HG03439 (cell line): ENCODE results near the gene KANSL1L.
"Not testable (repeated sequence)": the region's sequence is repeated elsewhere in the genome, so short reads cannot be mapped to it uniquely, and the experiment has no call there.

ENCODE experiments used
- ATAC-seq: cut with Tn5 transposase; IDR thresholded peaks from one replicate; pipeline ENCODE4 v1.9.1; 2021; ENCODE audit warnings: mild to moderate bottlenecking, moderate library complexity; ENCODE audit not compliant: unreplicated experiment

Gene KANSL1L

DNA sequence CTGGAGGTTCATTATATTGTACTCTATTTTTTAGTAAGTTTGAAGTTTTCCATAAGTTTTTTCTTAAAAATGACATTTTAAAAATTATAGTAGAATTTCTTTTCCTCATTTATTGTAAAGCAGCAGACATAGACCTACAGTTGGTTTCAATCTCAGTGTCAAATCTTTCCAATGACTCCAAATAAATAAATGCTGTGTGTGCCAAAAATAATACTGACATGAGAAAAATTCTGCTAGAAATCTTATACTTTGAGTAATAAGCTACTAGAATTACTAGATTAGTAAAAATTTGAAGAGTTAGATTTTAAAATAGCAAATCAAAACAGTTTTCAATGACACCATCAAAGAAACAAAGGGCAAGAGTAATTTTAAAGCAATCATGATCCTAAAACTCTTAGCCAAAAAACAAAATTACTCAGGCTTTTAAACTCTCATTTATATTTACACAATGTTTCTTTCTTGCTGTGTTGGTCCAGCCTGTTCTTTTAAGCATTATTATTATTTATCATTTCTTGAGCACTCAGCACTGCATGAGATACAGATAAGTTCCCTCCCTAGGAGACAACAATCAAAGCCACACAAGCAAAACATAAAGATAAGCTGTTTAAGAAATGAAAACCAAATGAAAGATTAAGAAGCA is 8.3 kb upstream of the KANSL1L start:
- ATAC-seq, result no peak

DNA sequence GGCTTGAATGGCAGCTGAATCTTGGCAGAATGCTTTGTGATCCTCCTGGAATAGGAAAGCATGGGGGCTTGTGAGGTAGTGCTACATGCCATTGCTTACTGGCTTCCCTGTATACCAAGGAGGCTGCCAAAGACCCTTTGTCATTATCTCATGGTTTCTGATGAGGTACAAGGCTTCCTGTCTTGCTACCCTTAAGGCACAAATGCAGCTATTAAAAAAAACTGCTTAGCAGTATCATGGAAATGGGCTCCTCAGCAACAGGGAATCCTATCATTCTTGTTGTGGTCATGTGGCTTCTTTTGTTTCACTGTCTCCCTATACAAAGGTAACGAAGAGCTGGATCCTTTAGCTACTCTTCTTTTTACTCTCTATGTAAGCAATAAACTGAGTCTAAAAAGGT is 6.6 kb upstream of the KANSL1L start:
- ATAC-seq, result no peak

DNA sequence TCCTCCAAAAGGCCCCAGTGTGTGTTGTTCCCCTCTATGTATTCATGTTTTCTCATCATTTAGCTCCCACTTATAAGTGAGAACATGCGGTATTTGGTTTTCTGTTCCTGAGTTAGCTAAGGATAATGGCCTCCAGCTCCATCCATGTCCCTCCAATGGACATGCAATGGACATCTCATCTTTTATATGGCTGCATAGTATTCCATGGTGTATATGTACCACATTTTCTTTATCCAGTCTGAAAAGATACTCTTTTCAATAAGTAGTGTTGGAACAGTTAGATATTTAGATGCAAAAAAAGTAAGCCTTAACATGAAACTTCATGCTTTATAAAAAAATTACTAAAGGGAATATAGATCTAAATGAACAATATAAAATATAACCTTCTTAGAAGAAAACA is 5.9 kb upstream of the KANSL1L start:
- not testable (repeated sequence) for ATAC-seq

DNA sequence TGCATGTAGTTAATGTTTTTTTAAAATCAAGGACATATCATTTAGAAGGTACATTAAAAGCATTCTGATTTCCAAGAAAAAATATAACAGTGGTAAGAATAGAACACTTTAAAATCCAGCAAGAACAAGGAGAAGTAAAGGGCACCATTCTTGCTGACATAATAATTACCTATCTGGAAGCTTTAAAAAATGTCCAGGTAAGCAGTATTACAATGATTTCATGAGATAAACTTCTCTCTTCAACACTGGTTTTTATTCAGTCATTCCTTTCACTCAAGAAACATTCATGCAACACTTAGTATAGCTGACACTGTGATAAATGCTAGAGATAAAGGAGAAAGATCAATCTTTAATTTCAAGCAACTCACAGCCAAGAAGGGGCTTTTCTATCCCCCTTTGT is 2.9 kb upstream of the KANSL1L start:
- no peak for ATAC-seq

DNA sequence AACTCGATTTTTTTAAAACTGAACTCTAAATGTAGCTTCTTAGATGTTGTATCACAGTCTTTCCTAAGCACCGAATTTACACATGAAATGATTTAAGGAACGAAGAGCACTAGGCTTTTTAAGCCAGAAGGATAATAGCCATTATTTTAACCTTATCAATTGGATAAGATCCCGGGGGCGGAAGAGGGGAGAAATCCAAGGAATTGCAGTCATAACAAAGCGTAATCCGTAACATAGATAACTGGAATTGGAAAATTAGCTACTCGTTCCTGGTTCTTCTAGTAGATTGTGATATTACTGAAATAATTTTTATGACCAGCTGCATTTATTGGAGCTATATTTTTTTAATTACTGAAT is 988 bp upstream of the KANSL1L start:
- no peak for ATAC-seq

- peak; percentile 83 for ATAC-seq
Measured at GRCh38 chr2:210170446-210171303, 534 bp downstream of the KANSL1L start.

DNA sequence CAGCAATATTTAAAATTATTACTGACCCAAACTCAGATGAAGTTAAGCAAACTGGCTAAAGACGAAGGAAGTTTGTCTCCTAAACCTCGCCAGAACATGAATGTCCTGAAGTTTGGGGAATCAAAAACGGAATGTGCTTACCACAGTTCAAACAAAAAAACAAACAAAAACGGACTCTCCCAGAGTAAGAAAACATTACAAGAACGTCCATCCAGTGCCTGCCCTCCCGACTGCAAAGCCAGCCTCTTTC is 1.1 kb downstream of the KANSL1L start:
- ATAC-seq, result no peak

GRCh38 chr2:210169516-210170195 is 1.6 kb downstream of the KANSL1L start:
- no peak for ATAC-seq

DNA sequence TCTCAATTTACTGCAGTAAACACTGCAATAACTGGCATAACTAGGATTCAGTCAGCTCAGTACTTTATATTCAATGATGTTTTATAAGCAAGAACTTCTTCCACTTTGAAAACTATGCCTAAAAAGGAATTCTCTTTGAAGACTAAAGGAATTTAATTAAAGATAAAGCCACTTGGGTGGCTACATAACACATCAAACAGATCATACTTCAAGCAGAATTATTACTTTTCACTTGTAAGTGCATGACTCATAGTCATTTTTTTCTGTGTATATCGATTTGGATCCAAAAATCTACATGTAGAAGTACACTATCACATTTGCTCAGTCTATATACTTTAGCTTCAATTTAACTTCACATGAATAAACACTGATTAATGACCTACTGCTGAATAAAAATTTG is 4.0 kb downstream of the KANSL1L start:
- ATAC-seq, result no peak

DNA sequence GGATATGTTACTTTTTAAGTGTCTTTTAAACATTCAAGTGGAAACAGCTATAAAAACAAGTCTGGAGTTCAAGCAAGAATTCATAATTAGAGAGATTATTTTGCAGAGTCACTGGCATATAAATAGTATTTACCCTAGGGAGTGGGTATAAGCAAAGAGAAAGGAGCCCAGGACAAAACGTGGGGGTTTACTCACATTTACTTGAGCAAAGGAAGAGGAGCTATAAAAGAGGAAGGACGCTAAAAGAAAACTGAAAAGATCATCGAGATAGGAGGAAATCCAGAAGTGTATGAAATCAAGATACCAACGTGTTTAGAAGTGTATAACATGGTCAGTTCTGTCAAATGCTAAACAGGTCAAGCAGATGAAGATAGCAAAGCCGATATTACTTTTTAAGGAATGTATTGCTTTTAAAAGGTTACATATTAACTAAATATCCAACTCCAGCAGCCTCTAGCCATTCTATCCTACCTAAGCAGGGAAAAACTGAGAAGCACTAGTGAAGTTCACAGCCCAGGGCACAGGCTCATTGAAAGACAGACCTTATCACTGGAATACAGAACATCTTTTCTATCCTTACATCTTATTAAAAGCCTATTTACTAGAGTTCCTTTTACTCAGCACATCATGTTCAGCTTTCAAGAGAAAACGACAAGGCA is 8.6 kb downstream of the KANSL1L start:
- no peak for ATAC-seq

DNA sequence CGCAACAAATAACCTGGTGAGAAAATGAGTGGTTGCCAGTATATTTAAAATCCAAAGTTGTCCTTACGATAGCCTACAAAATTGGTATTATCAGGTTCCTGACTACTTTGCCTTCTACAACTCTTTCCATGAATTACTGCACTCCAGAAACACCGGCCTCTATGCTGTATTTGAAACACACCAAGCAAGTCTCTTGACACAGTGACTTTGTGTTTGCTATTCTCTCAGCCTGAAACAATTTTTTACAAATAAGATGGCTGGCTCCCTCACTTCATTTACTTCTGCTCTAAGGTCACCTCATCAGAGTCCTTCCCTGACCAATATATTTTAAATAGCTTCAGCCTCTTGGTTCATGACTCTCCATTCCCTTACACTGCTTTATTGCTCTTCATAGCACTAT is 12.2 kb downstream of the KANSL1L start:
- no peak for ATAC-seq

- no peak for ATAC-seq
Measured at GRCh38 chr2:210158236-210158635, 13.0 kb downstream of the KANSL1L start.

- no peak for ATAC-seq
Measured at GRCh38 chr2:210157526-210157925, 13.7 kb downstream of the KANSL1L start.

- no peak for ATAC-seq
Measured at GRCh38 chr2:210147614-210148013, 23.6 kb downstream of the KANSL1L start.

DNA sequence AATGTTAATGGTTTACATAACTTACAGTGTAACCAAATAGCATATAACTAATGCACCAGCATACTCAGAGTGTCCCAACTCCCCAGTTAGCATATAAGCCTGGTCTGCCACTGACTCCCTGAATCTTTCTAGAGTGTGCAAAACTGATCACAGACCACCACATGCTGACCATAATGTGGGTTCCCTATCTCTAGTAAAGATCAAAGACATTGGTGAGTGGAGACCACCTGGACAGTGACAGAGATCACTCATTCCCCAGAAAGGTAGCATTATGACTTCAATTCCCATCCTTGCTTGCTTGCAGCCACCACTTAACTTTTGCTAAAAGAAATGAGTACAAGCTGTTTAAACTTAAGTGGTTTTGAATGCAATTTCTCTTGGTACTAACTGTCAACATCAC is 39.0 kb downstream of the KANSL1L start:
- no peak for ATAC-seq

DNA sequence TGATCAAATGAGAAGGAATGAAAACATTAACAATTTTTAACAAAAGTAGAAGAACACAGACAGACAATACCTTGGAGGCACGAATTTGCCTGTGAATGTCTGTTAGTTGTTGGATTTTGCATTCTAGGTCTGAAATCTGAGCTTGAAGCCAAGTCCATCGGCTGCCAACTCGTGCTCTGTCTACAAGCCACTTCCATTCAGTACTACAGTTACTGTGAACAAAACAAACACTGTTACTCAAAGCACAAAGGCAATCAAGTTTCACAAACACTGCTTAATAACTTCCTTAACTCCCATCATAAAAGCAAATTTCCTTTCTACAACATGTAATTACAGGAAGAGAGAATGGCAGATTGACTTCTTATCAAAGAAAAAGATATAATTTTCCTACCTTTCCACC is 42.2 kb downstream of the KANSL1L start:
- ATAC-seq, result no peak

- no peak for ATAC-seq
Measured at GRCh38 chr2:210113614-210114235, 57.5 kb downstream of the KANSL1L start.

DNA sequence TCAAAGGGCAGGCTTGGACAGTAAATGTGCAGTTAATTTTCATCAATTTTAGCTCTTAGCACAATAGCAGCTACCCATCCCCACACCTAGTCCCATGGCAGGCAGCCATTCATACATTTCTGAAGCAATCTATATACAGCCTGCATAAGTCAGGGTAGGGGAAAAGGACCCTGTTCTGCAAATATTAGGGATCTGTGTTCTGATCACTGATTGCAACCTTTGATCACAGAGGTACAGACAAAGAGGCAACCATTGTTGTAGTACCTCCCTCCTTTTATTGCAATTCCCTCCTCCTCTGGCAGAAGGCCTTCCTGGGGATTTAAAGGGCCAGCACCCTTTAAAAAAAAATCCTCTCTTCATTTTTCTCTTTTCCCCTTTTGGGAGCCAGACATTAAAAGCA is 58.3 kb downstream of the KANSL1L start:
- ATAC-seq, result no peak

DNA sequence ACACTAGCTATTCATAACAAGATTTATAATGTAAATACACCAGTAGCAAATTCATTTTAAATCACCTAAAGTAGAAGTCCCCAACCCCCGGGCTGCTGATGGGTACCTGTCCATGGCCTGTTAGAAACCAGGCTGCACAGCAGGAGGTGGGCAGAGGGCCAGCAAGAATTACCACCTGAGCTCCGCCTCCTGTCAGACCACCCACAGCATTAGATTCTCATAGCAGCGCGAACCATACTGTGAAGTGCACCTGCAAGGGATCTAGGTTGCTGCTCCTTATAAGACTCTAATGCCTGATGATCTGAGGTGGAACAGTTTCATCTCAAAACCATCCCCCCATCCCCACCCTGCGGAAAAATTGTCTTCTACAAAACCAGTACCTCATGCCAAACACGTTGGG is 71.3 kb downstream of the KANSL1L start:
- no peak for ATAC-seq

DNA sequence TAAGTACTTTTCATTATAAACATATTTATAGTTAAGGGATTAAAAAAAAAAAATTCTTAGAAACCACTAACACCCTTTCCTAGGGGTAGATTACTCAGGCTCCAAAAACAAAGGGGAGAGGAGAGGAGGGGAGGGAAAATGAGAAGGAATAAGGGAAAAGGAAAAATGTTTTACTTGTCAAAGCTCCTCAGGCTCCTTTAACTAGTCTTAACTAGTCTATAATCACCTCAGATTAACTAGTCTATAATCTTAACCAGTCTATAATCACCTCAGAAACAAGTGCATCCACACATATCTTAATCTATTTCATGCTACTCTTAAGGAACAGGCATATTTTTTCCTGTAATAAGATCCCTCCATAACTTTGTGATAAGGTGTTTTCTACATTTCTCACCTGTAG is 76.4 kb downstream of the KANSL1L start:
- no peak for ATAC-seq

GRCh38 chr2:210092791-210093190 is 78.4 kb downstream of the KANSL1L start:
- no peak for ATAC-seq
